Measurements from ENCODE around the gene GAS2L3. TPM values are rescaled to one million over a fixed set of nuclear protein-coding genes. Genes with fewer than 3 reads are reported as not detected.
A peak's percentile ranks its signal among the peaks of the same experiment; 100 is the strongest.
"Not testable (repeated sequence)": the region's sequence is repeated elsewhere in the genome, so short reads cannot be mapped to it uniquely, and the experiment has no call there.

Gene GAS2L3
- polyA plus RNA-seq, 2 donors, result 1.0 to 1.1 TPM

GRCh38 chr12:100553936-100554335 lies 19.5 kb upstream of the GAS2L3 start:
- WGBS, 2 donors, result 44 to 47% methylated on average over 3 of the region's 3 CpGs
- no peak overlapping the region for H3K27ac ChIP-seq (ENCODE audit: low read depth in 2 of 2, low read length in 1 of 2)
- H3K36me3 ChIP-seq (ENCODE audit: control insufficient read depth in 2 of 2, insufficient read depth in 2 of 2, low read length in 1 of 2), result no peaks in the 10 kb centered on the region
- no peaks in the 10 kb centered on the region for H3K27me3 ChIP-seq (ENCODE audit: control insufficient read depth in 1 of 2, insufficient read depth in 2 of 2, low read length in 2 of 2)
- no peaks in the 10 kb centered on the region for H3K4me1 ChIP-seq (ENCODE audit: control insufficient read depth in 2 of 2, insufficient read depth in 2 of 2, low read length in 1 of 2)
- H3K4me3 ChIP-seq (ENCODE audit: low read depth in 1 of 2, low read length in 2 of 2), result no peak overlapping the region
- no peaks in the 10 kb centered on the region for H3K9me3 ChIP-seq (ENCODE audit: control insufficient read depth in 2 of 2, insufficient read depth in 1 of 2, low read depth in 1 of 2, low read length in 1 of 2)

- Histone ChIP-seq H3K36me3 (ENCODE audit: control insufficient read depth in 2 of 2, insufficient read depth in 2 of 2, low read length in 1 of 2) (no peaks in the 10 kb centered on the region), H3K27me3 (ENCODE audit: control insufficient read depth in 1 of 2, insufficient read depth in 2 of 2, low read length in 2 of 2) (no peaks in the 10 kb centered on the region), H3K4me1 (ENCODE audit: control insufficient read depth in 2 of 2, insufficient read depth in 2 of 2, low read length in 1 of 2) (no peaks in the 10 kb centered on the region), H3K9me3 (ENCODE audit: control insufficient read depth in 2 of 2, insufficient read depth in 1 of 2, low read depth in 1 of 2, low read length in 1 of 2) (no peaks in the 10 kb centered on the region), H3K4me3 (ENCODE audit: low read depth in 1 of 2, low read length in 2 of 2) (no peak overlapping the region), H3K27ac (ENCODE audit: low read depth in 2 of 2, low read length in 1 of 2) (no peak overlapping the region)
- WGBS, 2 donors, result 1 to 3% methylated on average over 1 of the region's 1 CpG
These were observed 18.8 kb upstream of the GAS2L3 start for GRCh38 chr12:100554608-100555077.

GRCh38 chr12:100555722-100556121 lies 17.8 kb upstream of the GAS2L3 start:
- Histone ChIP-seq H3K4me1 (ENCODE audit: control insufficient read depth in 2 of 2, insufficient read depth in 2 of 2, low read length in 1 of 2) (no peaks in the 10 kb centered on the region), H3K36me3 (ENCODE audit: control insufficient read depth in 2 of 2, insufficient read depth in 2 of 2, low read length in 1 of 2) (no peaks in the 10 kb centered on the region), H3K27ac (ENCODE audit: low read depth in 2 of 2, low read length in 1 of 2) (no peak overlapping the region), H3K9me3 (ENCODE audit: control insufficient read depth in 2 of 2, insufficient read depth in 1 of 2, low read depth in 1 of 2, low read length in 1 of 2) (no peaks in the 10 kb centered on the region), H3K27me3 (ENCODE audit: control insufficient read depth in 1 of 2, insufficient read depth in 2 of 2, low read length in 2 of 2) (no peaks in the 10 kb centered on the region), H3K4me3 (ENCODE audit: low read depth in 1 of 2, low read length in 2 of 2) (no peak overlapping the region)
- 49 to 51% methylated on average over 2 of the region's 2 CpGs for WGBS, 2 donors

- no peaks in the 10 kb centered on the region for H3K36me3 ChIP-seq (ENCODE audit: control insufficient read depth in 2 of 2, insufficient read depth in 2 of 2, low read length in 1 of 2)
- H3K4me3 ChIP-seq (ENCODE audit: low read depth in 1 of 2, low read length in 2 of 2), result no peak overlapping the region
- H3K27ac ChIP-seq (ENCODE audit: low read depth in 2 of 2, low read length in 1 of 2), result no peak overlapping the region
- 95 to 96% methylated on average over 2 of the region's 2 CpGs for whole genome bisulfite sequencing, 2 donors
- H3K4me1 ChIP-seq (ENCODE audit: control insufficient read depth in 2 of 2, insufficient read depth in 2 of 2, low read length in 1 of 2), result no peaks in the 10 kb centered on the region
- no peaks in the 10 kb centered on the region for H3K9me3 ChIP-seq (ENCODE audit: control insufficient read depth in 2 of 2, insufficient read depth in 1 of 2, low read depth in 1 of 2, low read length in 1 of 2)
- H3K27me3 ChIP-seq (ENCODE audit: control insufficient read depth in 1 of 2, insufficient read depth in 2 of 2, low read length in 2 of 2), result no peaks in the 10 kb centered on the region
These were observed 16.1 kb upstream of the GAS2L3 start for GRCh38 chr12:100557357-100557756.

GRCh38 chr12:100559261-100559660 lies 14.2 kb upstream of the GAS2L3 start:
- not testable (repeated sequence) for H3K9me3 ChIP-seq (ENCODE audit: control insufficient read depth in 2 of 2, insufficient read depth in 1 of 2, low read depth in 1 of 2, low read length in 1 of 2); H3K4me3 ChIP-seq (ENCODE audit: low read depth in 1 of 2, low read length in 2 of 2); H3K4me1 ChIP-seq (ENCODE audit: control insufficient read depth in 2 of 2, insufficient read depth in 2 of 2, low read length in 1 of 2); H3K36me3 ChIP-seq (ENCODE audit: control insufficient read depth in 2 of 2, insufficient read depth in 2 of 2, low read length in 1 of 2); H3K27me3 ChIP-seq (ENCODE audit: control insufficient read depth in 1 of 2, insufficient read depth in 2 of 2, low read length in 2 of 2); H3K27ac ChIP-seq (ENCODE audit: low read depth in 2 of 2, low read length in 1 of 2)
- WGBS, 2 donors, result 95 to 97% methylated on average over 13 to 21 of the region's 21 CpGs

GRCh38 chr12:100564090-100564489 lies 9.4 kb upstream of the GAS2L3 start:
- Histone ChIP-seq H3K27ac (ENCODE audit: low read depth in 2 of 2, low read length in 1 of 2) (no peak overlapping the region), H3K9me3 (ENCODE audit: control insufficient read depth in 2 of 2, insufficient read depth in 1 of 2, low read depth in 1 of 2, low read length in 1 of 2) (no peaks in the 10 kb centered on the region), H3K27me3 (ENCODE audit: control insufficient read depth in 1 of 2, insufficient read depth in 2 of 2, low read length in 2 of 2) (no peaks in the 10 kb centered on the region), H3K4me1 (ENCODE audit: control insufficient read depth in 2 of 2, insufficient read depth in 2 of 2, low read length in 1 of 2) (no peaks in the 10 kb centered on the region), H3K4me3 (ENCODE audit: low read depth in 1 of 2, low read length in 2 of 2) (no peak overlapping the region), H3K36me3 (ENCODE audit: control insufficient read depth in 2 of 2, insufficient read depth in 2 of 2, low read length in 1 of 2) (no peaks in the 10 kb centered on the region)
- WGBS, 2 donors, result 32 to 50% methylated on average over 2 of the region's 2 CpGs

GRCh38 chr12:100564905-100565467 lies 8.5 kb upstream of the GAS2L3 start:
- Histone ChIP-seq H3K4me1 (ENCODE audit: control insufficient read depth in 2 of 2, insufficient read depth in 2 of 2, low read length in 1 of 2) (no peaks in the 10 kb centered on the region), H3K36me3 (ENCODE audit: control insufficient read depth in 2 of 2, insufficient read depth in 2 of 2, low read length in 1 of 2) (no peaks in the 10 kb centered on the region), H3K27me3 (ENCODE audit: control insufficient read depth in 1 of 2, insufficient read depth in 2 of 2, low read length in 2 of 2) (no peaks in the 10 kb centered on the region), H3K4me3 (ENCODE audit: low read depth in 1 of 2, low read length in 2 of 2) (no peak overlapping the region), H3K27ac (ENCODE audit: low read depth in 2 of 2, low read length in 1 of 2) (no peak overlapping the region), H3K9me3 (ENCODE audit: control insufficient read depth in 2 of 2, insufficient read depth in 1 of 2, low read depth in 1 of 2, low read length in 1 of 2) (no peaks in the 10 kb centered on the region)
- WGBS, 2 donors, result 91% methylated on average over 6 of the region's 6 CpGs

- Histone ChIP-seq H3K9me3 (ENCODE audit: control insufficient read depth in 2 of 2, insufficient read depth in 1 of 2, low read depth in 1 of 2, low read length in 1 of 2) (no peaks in the 10 kb centered on the region), H3K27me3 (ENCODE audit: control insufficient read depth in 1 of 2, insufficient read depth in 2 of 2, low read length in 2 of 2) (no peaks in the 10 kb centered on the region), H3K4me1 (ENCODE audit: control insufficient read depth in 2 of 2, insufficient read depth in 2 of 2, low read length in 1 of 2) (no peaks in the 10 kb centered on the region), H3K4me3 (ENCODE audit: low read depth in 1 of 2, low read length in 2 of 2) (no peak overlapping the region), H3K36me3 (ENCODE audit: control insufficient read depth in 2 of 2, insufficient read depth in 2 of 2, low read length in 1 of 2) (no peaks in the 10 kb centered on the region), H3K27ac (ENCODE audit: low read depth in 2 of 2, low read length in 1 of 2) (no peak overlapping the region)
- 66 to 77% methylated on average over 3 of the region's 3 CpGs for WGBS, 2 donors
These were observed 7.4 kb upstream of the GAS2L3 start for GRCh38 chr12:100565987-100566545.

- WGBS, 2 donors, result 40 to 42% methylated on average over 3 of the region's 3 CpGs
- no peaks in the 10 kb centered on the region for H3K27me3 ChIP-seq (ENCODE audit: control insufficient read depth in 1 of 2, insufficient read depth in 2 of 2, low read length in 2 of 2)
- no peak overlapping the region for H3K4me3 ChIP-seq (ENCODE audit: low read depth in 1 of 2, low read length in 2 of 2)
- no peaks in the 10 kb centered on the region for H3K36me3 ChIP-seq (ENCODE audit: control insufficient read depth in 2 of 2, insufficient read depth in 2 of 2, low read length in 1 of 2)
- H3K4me1 ChIP-seq (ENCODE audit: control insufficient read depth in 2 of 2, insufficient read depth in 2 of 2, low read length in 1 of 2), result no peaks in the 10 kb centered on the region
- peak overlapping the region in 1 of 2 donors; percentile 13 for H3K27ac ChIP-seq (ENCODE audit: low read depth in 2 of 2, low read length in 1 of 2)
- H3K9me3 ChIP-seq (ENCODE audit: control insufficient read depth in 2 of 2, insufficient read depth in 1 of 2, low read depth in 1 of 2, low read length in 1 of 2), result no peaks in the 10 kb centered on the region
These were observed 6.4 kb upstream of the GAS2L3 start for GRCh38 chr12:100566887-100567637.

- no peaks in the 10 kb centered on the region for H3K4me1 ChIP-seq (ENCODE audit: control insufficient read depth in 2 of 2, insufficient read depth in 2 of 2, low read length in 1 of 2)
- H3K36me3 ChIP-seq (ENCODE audit: control insufficient read depth in 2 of 2, insufficient read depth in 2 of 2, low read length in 1 of 2), result no peaks in the 10 kb centered on the region
- no peaks in the 10 kb centered on the region for H3K27me3 ChIP-seq (ENCODE audit: control insufficient read depth in 1 of 2, insufficient read depth in 2 of 2, low read length in 2 of 2)
- no peak overlapping the region for H3K4me3 ChIP-seq (ENCODE audit: low read depth in 1 of 2, low read length in 2 of 2)
- H3K27ac ChIP-seq (ENCODE audit: low read depth in 2 of 2, low read length in 1 of 2), result no peak overlapping the region
- no peaks in the 10 kb centered on the region for H3K9me3 ChIP-seq (ENCODE audit: control insufficient read depth in 2 of 2, insufficient read depth in 1 of 2, low read depth in 1 of 2, low read length in 1 of 2)
These were observed 5.5 kb upstream of the GAS2L3 start for GRCh38 chr12:100567945-100568344.

All from esophagus (tissue), 2 donors.